HPDE6-E6E7 (cell line): ENCODE measurements around the gene PPFIA1.

Experiments
- DNase-seq: peaks from one replicate; pipeline ENCODE4 v3.0.0; 2011; ENCODE audit warnings: missing footprints; ENCODE audit errors: extremely low spot score

The PPFIA1 gene

DNA sequence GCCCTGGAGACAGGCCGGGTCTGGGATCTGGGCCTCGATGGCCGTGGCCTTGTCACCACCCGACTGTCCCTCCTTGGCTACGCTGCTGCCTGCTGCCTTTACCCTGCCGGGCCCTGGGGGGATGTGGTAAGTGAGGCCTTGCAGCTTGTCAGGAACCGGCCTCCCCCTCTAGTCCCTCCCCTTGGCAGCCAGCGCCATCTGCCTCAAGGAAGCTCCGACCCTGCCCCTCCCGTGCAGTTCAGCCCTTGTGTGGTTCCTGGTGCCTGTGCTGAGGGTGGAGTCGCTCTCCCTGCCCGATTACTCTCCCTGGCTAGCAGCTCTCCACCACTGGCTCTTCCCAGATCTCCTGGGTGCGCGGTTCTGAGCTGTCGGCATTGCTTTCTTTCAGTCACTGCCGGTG lies 161.6 kb downstream of the PPFIA1 start:
- no peak for DNase-seq

DNA sequence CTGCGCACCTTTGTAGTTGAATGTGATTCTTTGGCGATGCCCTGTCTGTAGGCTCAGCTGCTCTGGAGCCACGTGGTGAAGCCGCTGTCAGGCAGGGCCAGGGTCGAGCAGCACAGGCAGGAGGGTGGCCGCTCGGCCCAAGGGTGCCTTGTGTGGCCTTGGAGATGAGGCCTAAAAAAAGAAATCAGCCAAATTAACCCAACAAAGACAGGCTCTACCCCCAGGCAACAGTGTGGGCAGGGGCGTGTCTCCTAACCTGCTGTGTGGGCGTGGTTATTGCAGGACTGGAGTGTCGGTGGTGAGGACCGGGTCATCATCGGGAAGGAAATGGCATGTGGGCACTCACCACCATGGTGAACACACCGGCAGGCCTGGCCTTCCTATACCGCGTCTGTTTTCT lies 162.1 kb downstream of the PPFIA1 start:
- no peak for DNase-seq

DNA sequence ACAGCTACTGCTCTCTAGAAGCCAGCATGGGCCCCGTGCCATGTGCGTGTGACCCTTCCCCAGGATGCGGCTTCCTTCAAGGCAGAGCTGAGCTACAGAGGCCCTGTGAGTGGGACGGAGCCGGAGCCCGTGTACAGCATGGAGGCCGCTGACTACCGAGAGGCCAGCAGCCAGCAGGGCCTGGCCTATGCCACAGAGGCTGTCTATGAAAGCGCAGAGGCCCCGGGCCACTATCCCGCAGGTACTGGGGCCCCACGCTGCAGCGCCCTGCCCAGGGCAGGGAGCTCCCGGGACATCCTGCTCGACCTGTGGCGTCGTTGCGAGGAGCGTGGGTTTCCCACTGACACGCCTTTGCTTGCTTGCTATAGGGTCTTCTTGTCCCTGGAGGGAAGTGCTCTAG lies 162.5 kb downstream of the PPFIA1 start:
- DNase-seq: no peak

DNA sequence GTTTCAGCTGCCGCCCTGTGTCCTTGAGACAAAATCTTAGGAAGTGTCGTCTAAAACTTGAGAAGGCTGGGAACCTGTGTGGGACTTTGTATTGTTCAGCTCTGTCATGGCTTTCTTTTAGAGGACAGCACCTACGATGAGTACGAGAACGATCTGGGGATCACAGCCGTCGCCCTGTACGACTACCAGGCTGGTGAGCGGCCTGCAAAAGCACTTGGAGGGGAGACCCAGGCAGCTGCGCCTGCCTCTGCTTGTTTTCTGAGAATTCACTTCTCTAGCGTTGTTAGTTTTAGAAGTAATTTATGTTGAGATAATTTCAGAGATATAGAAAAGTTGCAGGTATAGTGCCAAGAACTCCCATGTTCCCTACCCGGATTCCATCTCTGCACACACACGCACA lies 163.0 kb downstream of the PPFIA1 start:
- no peak for DNase-seq
